Hepatocyte (in vitro differentiated cells): ENCODE results near the gene EXPH5. TPM values are rescaled to one million over a fixed set of nuclear protein-coding genes. Genes with fewer than 3 reads are reported as not detected.

Experiments used
- DNase-seq: peaks from one replicate; pipeline ENCODE4 v3.0.0-alpha.2; 2016; ENCODE audit warnings: low spot score
- H2AFZ ChIP-seq: fragments of 200-600 bp; sonication (generic); 2 replicates; pipeline ENCODE4 v1.6.0; 2016; ENCODE audit warnings: antibody characterized with exemption, mild to moderate bottlenecking
- H3K27ac ChIP-seq: fragments of 200-600 bp; sonication (generic); 2 replicates; pipeline ENCODE4 v1.5.1; 2016; ENCODE audit warnings: mild to moderate bottlenecking
- H3K27me3 ChIP-seq: fragments of 200-600 bp; sonication (generic); 2 replicates; pipeline ENCODE4 v1.6.1; 2016
- H3K36me3 ChIP-seq: fragments of 200-600 bp; sonication (generic); replicated peaks from 2 replicates; pipeline ENCODE4 v1.5.1; 2016; ENCODE audit warnings: low read depth; ENCODE audit not compliant: insufficient read depth
- H3K4me1 ChIP-seq: fragments of 200-600 bp; sonication (generic); 2 replicates; pipeline ENCODE4 v1.5.1; 2016; ENCODE audit warnings: mild to moderate bottlenecking, moderate library complexity; ENCODE audit not compliant: insufficient read depth
- H3K4me2 ChIP-seq: fragments of 200-600 bp; sonication (generic); 2 replicates; pipeline ENCODE4 v1.6.0; 2016
- H3K4me3 ChIP-seq: fragments of 200-600 bp; sonication (generic); 2 replicates; pipeline ENCODE4 v1.5.1; 2016; ENCODE audit warnings: mild to moderate bottlenecking
- H3K79me2 ChIP-seq: fragments of 200-600 bp; sonication (generic); 2 replicates; pipeline ENCODE4 v1.6.0; 2017; ENCODE audit warnings: mild to moderate bottlenecking
- H3K9me2 ChIP-seq: fragments of 200-600 bp; sonication (generic); replicated peaks from 2 replicates; pipeline ENCODE4 v1.6.0; 2017; ENCODE audit warnings: mild to moderate bottlenecking; ENCODE audit not compliant: insufficient read depth
- H3K9me3 ChIP-seq: fragments of 200-600 bp; sonication (generic); 2 replicates; pipeline ENCODE4 v1.5.1; 2016; ENCODE audit warnings: low read depth, mild to moderate bottlenecking
- H4K20me1 ChIP-seq: fragments of 200-600 bp; sonication (generic); 2 replicates; pipeline ENCODE4 v1.6.0; 2016; ENCODE audit warnings: mild to moderate bottlenecking; ENCODE audit not compliant: insufficient read depth, poor library complexity, severe bottlenecking
- EZH2 ChIP-seq: fragments of 200-600 bp; sonication (generic); IDR thresholded peaks from 2 replicates; pipeline ENCODE4 v1.6.1; 2016; ENCODE audit warnings: antibody characterized with exemption, mild to moderate bottlenecking, borderline replicate concordance
- EZH2phosphoT487 ChIP-seq: fragments of 200-600 bp; sonication (generic); IDR thresholded peaks from one replicate; pipeline ENCODE4 v1.6.1; 2018; ENCODE audit warnings: antibody characterized with exemption, mild to moderate bottlenecking, low read depth, moderate library complexity; ENCODE audit not compliant: unreplicated experiment, severe bottlenecking
- WGBS: methylation state at CpG from one replicate; pipeline ENCODE4 v1.1.6; 2016; ENCODE audit warnings: low lambda C conversion rate; ENCODE audit errors: missing lambda C conversion rate; 5-methylcytosine and 5-hydroxymethylcytosine counted together
- polyA plus RNA-seq: library from polyadenylated mRNA; unstranded; fragments of >200 nt; fragmentation: Nextera tagmentation; extraction: Ambion mirVana; gene quantifications from 2 replicates; pipeline ENCODE4 v1.2.1, GENCODE V29; 2016
- total RNA-seq: library from RNA; depleted of rRNA; stranded (reverse); fragments of >200 nt; gene quantifications from 2 replicates; pipeline ENCODE4 v1.2.3, GENCODE V29; 2014
- TF ChIP-seq, protein P1 (sequence below): fragments of 200-600 bp; sonication (generic); IDR thresholded peaks from 2 replicates; pipeline ENCODE4 v1.5.1; 2016; ENCODE audit warnings: antibody characterized with exemption, mild to moderate bottlenecking; ENCODE audit not compliant: poor library complexity

Gene EXPH5
- total and polyA plus RNA-seq, 2 experiments from 2014 or later: 1.8 to 4.5 TPM

GRCh38 chr11:108486331-108486730 lies 107.2 kb downstream of the EXPH5 start:
- no peaks in the 10 kb centered on the region for H4K20me1 ChIP-seq
- no peaks in the 10 kb centered on the region for H3K79me2 ChIP-seq
- H3K4me1 ChIP-seq: no peaks in the 10 kb centered on the region
- no peak overlapping the region for H3K4me3 ChIP-seq
- 88% methylated on average over 3 of the region's 3 CpGs for WGBS
- H3K36me3 ChIP-seq: no peaks in the 10 kb centered on the region
- no peaks in the 10 kb centered on the region for H3K9me3 ChIP-seq
- H2AFZ ChIP-seq: no peak overlapping the region
- TF ChIP-seq, protein P1, sequence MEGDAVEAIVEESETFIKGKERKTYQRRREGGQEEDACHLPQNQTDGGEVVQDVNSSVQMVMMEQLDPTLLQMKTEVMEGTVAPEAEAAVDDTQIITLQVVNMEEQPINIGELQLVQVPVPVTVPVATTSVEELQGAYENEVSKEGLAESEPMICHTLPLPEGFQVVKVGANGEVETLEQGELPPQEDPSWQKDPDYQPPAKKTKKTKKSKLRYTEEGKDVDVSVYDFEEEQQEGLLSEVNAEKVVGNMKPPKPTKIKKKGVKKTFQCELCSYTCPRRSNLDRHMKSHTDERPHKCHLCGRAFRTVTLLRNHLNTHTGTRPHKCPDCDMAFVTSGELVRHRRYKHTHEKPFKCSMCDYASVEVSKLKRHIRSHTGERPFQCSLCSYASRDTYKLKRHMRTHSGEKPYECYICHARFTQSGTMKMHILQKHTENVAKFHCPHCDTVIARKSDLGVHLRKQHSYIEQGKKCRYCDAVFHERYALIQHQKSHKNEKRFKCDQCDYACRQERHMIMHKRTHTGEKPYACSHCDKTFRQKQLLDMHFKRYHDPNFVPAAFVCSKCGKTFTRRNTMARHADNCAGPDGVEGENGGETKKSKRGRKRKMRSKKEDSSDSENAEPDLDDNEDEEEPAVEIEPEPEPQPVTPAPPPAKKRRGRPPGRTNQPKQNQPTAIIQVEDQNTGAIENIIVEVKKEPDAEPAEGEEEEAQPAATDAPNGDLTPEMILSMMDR: no peak
- TF ChIP-seq EZH2phosphoT487 (no peak), EZH2 (no peak)
- H3K4me2 ChIP-seq: no peak overlapping the region
- no peaks in the 10 kb centered on the region for H3K9me2 ChIP-seq
- H3K27me3 ChIP-seq: no peaks in the 10 kb centered on the region
- no peak for DNase-seq
- no peak overlapping the region for H3K27ac ChIP-seq

GRCh38 chr11:108483163-108483562 lies 110.4 kb downstream of the EXPH5 start:
- H3K4me3 ChIP-seq: no peak overlapping the region
- no peaks in the 10 kb centered on the region for H3K36me3 ChIP-seq
- no peak for DNase-seq
- H3K9me3 ChIP-seq: no peaks in the 10 kb centered on the region
- H3K4me1 ChIP-seq: no peaks in the 10 kb centered on the region
- no peaks in the 10 kb centered on the region for H3K27me3 ChIP-seq
- TF ChIP-seq EZH2phosphoT487 (no peak), EZH2 (no peak)
- TF ChIP-seq, protein P1: no peak
- H3K9me2 ChIP-seq: no peaks in the 10 kb centered on the region
- no peaks in the 10 kb centered on the region for H3K79me2 ChIP-seq
- H4K20me1 ChIP-seq: no peaks in the 10 kb centered on the region
- H2AFZ ChIP-seq: no peak overlapping the region
- no peak overlapping the region for H3K4me2 ChIP-seq
- no peak overlapping the region for H3K27ac ChIP-seq

DNA sequence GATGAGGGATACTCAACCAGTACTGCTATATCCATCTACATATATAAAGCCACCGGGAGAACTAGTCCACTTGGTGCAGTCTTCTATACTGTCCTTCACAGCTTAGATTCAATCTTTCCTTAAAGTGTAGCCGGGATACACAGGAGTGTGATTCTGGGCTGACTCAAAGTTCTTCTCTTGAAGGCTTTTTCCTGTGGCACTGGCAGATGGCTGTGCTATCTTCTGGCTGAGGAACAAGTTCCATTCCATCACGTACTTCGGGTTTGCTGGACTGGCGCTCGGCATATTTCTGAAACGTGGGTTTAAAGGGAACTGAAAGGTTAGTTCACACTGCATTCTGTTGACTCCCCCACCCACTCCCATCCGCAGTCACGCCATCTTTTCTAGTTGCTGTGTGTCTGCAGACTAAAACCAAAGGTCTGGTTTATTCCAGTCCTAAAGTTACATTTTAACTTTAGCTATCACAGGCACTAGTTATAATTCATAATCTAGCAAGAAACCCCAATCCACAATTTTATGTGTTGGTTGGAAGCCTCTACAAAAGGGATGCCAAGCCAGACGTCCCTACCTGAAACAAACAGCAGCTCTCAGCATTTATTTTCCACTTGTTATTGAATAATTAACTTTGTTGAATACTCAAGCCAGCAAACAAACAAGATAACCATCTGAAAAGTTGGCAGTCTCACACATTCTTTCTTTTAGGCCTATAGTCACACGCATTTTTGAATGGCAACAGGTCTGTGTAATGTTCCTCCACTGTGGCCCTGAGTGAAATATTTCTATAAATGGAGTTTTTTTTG lies 118.7 kb downstream of the EXPH5 start:
- no peak for TF ChIP-seq EZH2
- no peak for TF ChIP-seq EZH2phosphoT487
- TF ChIP-seq, protein P1: no peak
- no peak overlapping the region for H3K4me3 ChIP-seq
- no peaks in the 10 kb centered on the region for H3K27me3 ChIP-seq
- H3K4me2 ChIP-seq: no peak overlapping the region
- 85% methylated on average over 11 of the region's 11 CpGs for WGBS
- no peaks in the 10 kb centered on the region for H3K4me1 ChIP-seq
- no peak overlapping the region for H3K27ac ChIP-seq
- H3K9me2 ChIP-seq: no peaks in the 10 kb centered on the region
- no peak for DNase-seq
- H3K79me2 ChIP-seq: no peaks in the 10 kb centered on the region
- H2AFZ ChIP-seq: no peak overlapping the region
- H4K20me1 ChIP-seq: no peaks in the 10 kb centered on the region
- no peaks in the 10 kb centered on the region for H3K36me3 ChIP-seq
- H3K9me3 ChIP-seq: no peaks in the 10 kb centered on the region

DNA sequence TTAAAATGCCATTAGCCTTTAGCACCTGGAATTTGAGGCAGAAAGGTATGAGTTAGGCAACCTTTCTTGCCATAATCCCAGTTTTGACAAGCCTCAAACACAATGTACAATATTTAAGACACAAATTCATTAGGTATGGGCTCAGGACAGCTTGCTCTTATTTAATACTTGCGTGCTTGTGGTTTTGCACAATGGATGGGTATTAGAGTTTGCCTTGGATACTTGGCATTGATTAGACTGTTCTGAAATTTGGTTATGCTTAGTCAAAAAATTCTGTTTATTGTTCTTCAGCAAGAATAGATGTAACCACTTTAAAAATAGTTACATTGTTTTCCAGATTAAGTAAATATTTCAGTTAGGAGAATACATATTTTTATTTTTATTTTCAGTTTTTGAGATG lies 120.9 kb downstream of the EXPH5 start:
- H2AFZ ChIP-seq: no peak overlapping the region
- H3K9me3 ChIP-seq: no peaks in the 10 kb centered on the region
- no peak for DNase-seq
- H3K36me3 ChIP-seq: no peaks in the 10 kb centered on the region
- WGBS: 94% methylated on average over 1 of the region's 1 CpG
- no peaks in the 10 kb centered on the region for H3K79me2 ChIP-seq
- H3K4me3 ChIP-seq: no peak overlapping the region
- H3K4me1 ChIP-seq: no peaks in the 10 kb centered on the region
- H3K27ac ChIP-seq: no peak overlapping the region
- H3K27me3 ChIP-seq: no peaks in the 10 kb centered on the region
- TF ChIP-seq EZH2: no peak
- no peak for TF ChIP-seq EZH2phosphoT487
- TF ChIP-seq, protein P1: no peak
- H3K4me2 ChIP-seq: no peak overlapping the region
- no peaks in the 10 kb centered on the region for H4K20me1 ChIP-seq
- no peaks in the 10 kb centered on the region for H3K9me2 ChIP-seq
